ENCODE data around the gene GAGE2A. TPM values are rescaled to one million over a fixed set of nuclear protein-coding genes. Genes with fewer than 3 reads are reported as not detected.

Gene GAGE2A
- polyA plus RNA-seq, 2 of the 4 experiments (the other 2 are of a cell fraction) = not detected

DNA sequence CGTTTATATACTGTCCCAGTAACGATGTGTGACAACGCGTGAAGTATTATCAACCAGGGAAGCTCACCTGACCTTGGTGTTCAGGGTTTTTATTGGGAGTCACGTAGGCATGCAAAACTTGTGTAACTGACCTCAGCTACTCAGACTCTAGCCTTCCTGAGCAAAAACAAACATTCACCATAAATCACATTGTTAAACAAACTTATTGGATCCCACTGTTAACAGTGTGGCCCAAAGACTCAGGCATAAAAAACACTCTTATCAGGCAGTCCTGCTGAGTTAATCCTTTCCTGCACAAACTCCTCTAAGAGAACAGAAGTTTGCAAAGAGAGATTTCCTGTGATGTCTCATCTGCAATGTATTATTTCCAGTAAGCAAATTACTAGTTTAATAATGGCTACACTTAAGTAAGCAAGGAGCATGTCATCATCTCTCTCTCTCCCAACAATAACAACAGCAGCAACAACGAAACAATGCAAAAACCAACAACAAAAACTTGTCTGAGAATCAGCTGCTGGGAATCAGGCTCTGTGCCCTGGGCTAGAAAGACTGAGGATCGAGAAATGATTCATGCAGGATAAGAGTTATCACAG, 21.5 kb downstream of the GAGE2A start:
- POLR2A ChIA-PET = no interaction called here
- DNase-seq (ENCODE audit: low read depth in 1 of 2, low spot score in 1 of 2) = no peak
- H3K4me2 ChIP-seq = no peak overlapping the region
- no peak overlapping the region for H3K27ac ChIP-seq
- H3K4me3 ChIP-seq = no peak overlapping the region
- no peaks in the 10 kb centered on the region for H3K4me1 ChIP-seq
- TF ChIP-seq, protein P1, sequence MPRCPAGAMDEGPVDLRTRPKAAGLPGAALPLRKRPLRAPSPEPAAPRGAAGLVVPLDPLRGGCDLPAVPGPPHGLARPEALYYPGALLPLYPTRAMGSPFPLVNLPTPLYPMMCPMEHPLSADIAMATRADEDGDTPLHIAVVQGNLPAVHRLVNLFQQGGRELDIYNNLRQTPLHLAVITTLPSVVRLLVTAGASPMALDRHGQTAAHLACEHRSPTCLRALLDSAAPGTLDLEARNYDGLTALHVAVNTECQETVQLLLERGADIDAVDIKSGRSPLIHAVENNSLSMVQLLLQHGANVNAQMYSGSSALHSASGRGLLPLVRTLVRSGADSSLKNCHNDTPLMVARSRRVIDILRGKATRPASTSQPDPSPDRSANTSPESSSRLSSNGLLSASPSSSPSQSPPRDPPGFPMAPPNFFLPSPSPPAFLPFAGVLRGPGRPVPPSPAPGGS (IDR thresholded peaks at IDR 0.05) = no peak
- TF ChIP-seq, protein P2, sequence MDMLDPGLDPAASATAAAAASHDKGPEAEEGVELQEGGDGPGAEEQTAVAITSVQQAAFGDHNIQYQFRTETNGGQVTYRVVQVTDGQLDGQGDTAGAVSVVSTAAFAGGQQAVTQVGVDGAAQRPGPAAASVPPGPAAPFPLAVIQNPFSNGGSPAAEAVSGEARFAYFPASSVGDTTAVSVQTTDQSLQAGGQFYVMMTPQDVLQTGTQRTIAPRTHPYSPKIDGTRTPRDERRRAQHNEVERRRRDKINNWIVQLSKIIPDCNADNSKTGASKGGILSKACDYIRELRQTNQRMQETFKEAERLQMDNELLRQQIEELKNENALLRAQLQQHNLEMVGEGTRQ (IDR thresholded peaks at IDR 0.05) = no peak
- TF ChIP-seq ZC3H11A (IDR thresholded peaks at IDR 0.05) (no peak), EHF (CRISPR knock-in tag; IDR thresholded peaks at IDR 0.05) (no peak), GATA3 (IDR thresholded peaks at IDR 0.05; ENCODE audit: borderline replicate concordance) (no peak), KDM1A (IDR thresholded peaks at IDR 0.05; ENCODE audit: low read depth) (no peak), EHMT2 (IDR thresholded peaks at IDR 0.05; ENCODE audit: low read depth) (no peak), TFCP2L1 (CRISPR knock-in tag; IDR thresholded peaks at IDR 0.05) (no peak), POLR2A (IDR thresholded peaks at IDR 0.05; ENCODE audit: low read length) (no peak)
- TF ChIP-seq, protein P3, sequence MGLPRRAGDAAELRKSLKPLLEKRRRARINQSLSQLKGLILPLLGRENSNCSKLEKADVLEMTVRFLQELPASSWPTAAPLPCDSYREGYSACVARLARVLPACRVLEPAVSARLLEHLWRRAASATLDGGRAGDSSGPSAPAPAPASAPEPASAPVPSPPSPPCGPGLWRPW (IDR thresholded peaks at IDR 0.05) = no peak
- TF ChIP-seq, protein P4, sequence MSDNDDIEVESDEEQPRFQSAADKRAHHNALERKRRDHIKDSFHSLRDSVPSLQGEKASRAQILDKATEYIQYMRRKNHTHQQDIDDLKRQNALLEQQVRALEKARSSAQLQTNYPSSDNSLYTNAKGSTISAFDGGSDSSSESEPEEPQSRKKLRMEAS (IDR thresholded peaks at IDR 0.05) = no peak
- CTCF ChIA-PET = no interaction called here
- no peak for FAIRE-seq
- 7% methylated on average over 7 of the region's 7 CpGs for whole genome bisulfite sequencing (ENCODE audit: missing lambda C conversion rate)
- no peak for ATAC-seq
- H3K9me3 ChIP-seq = no peaks in the 10 kb centered on the region

DNA sequence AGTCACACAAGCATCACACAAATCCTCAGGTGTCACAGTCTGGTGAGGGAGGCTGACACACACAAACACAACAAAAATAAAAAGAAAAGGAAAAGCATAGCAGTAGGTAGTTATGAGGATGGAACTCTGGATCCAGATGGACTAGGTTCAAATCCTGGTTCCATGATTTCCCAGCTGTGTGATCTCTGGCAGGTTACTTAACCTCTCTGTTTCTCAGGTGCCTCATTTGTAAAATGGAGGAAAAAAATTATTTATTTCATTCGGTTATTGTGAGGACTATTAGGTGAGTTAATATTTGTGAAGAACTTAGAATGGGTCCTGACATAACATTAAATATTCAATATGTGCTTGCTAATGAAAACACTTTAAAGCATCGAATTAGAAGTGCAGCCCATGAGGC, 29.3 kb downstream of the GAGE2A start:
- FAIRE-seq = peak; percentile 13

More for the DNA sequence above, 29.3 kb downstream of the GAGE2A start:
- ChIA-PET CTCF (no interaction called here), POLR2A (no interaction called here)
- TF ChIP-seq HOXA7 (CRISPR knock-in tag; IDR thresholded peaks at IDR 0.05) (no peak), RAD21 (conservative IDR thresholded peaks at IDR 0.05 in 1 of 2, IDR thresholded peaks at IDR 0.05 in 1 of 2) (no peak), CBX2 (IDR thresholded peaks at IDR 0.05; ENCODE audit: borderline replicate concordance, low read depth) (no peak), JUNB (IDR thresholded peaks at IDR 0.05) (no peak), NPAS2 (CRISPR knock-in tag; IDR thresholded peaks at IDR 0.05; ENCODE audit: borderline replicate concordance) (no peak), BHLHE40 (IDR thresholded peaks at IDR 0.05; ENCODE audit: low read depth, low read length) (no peak), RARB (CRISPR knock-in tag; IDR thresholded peaks at IDR 0.05) (no peak), HDAC2 (IDR thresholded peaks at IDR 0.05) (no peak), EP300 (IDR thresholded peaks at IDR 0.05) (no peak), POLR2A (IDR thresholded peaks at IDR 0.05; ENCODE audit: low read length) (no peak), JUN (IDR thresholded peaks at IDR 0.05) (no peak), ESRRA (IDR thresholded peaks at IDR 0.05; ENCODE audit: borderline replicate concordance, low read length) (no peak), FOSB (CRISPR knock-in tag; IDR thresholded peaks at IDR 0.05) (no peak), CBX8 (IDR thresholded peaks at IDR 0.05) (no peak), ZFP36 (IDR thresholded peaks at IDR 0.05; ENCODE audit: borderline replicate concordance, partially characterized antibody) (no peak), TFCP2L1 (CRISPR knock-in tag; IDR thresholded peaks at IDR 0.05) (no peak), ZC3H11A (IDR thresholded peaks at IDR 0.05) (no peak)
- TF ChIP-seq, protein P5, sequence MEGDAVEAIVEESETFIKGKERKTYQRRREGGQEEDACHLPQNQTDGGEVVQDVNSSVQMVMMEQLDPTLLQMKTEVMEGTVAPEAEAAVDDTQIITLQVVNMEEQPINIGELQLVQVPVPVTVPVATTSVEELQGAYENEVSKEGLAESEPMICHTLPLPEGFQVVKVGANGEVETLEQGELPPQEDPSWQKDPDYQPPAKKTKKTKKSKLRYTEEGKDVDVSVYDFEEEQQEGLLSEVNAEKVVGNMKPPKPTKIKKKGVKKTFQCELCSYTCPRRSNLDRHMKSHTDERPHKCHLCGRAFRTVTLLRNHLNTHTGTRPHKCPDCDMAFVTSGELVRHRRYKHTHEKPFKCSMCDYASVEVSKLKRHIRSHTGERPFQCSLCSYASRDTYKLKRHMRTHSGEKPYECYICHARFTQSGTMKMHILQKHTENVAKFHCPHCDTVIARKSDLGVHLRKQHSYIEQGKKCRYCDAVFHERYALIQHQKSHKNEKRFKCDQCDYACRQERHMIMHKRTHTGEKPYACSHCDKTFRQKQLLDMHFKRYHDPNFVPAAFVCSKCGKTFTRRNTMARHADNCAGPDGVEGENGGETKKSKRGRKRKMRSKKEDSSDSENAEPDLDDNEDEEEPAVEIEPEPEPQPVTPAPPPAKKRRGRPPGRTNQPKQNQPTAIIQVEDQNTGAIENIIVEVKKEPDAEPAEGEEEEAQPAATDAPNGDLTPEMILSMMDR (IDR thresholded peaks at IDR 0.05) = no peak
- TF ChIP-seq, protein P4 (IDR thresholded peaks at IDR 0.05) = no peak
- TF ChIP-seq, protein P6, sequence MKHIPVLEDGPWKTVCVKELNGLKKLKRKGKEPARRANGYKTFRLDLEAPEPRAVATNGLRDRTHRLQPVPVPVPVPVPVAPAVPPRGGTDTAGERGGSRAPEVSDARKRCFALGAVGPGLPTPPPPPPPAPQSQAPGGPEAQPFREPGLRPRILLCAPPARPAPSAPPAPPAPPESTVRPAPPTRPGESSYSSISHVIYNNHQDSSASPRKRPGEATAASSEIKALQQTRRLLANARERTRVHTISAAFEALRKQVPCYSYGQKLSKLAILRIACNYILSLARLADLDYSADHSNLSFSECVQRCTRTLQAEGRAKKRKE (CRISPR knock-in tag; IDR thresholded peaks at IDR 0.05; ENCODE audit: low read depth) = no peak
- Histone ChIP-seq H3K4me2 (no peak overlapping the region), H3K27ac (no peak overlapping the region), H3K4me1 (no peaks in the 10 kb centered on the region), H3K4me3 (no peak overlapping the region), H3K9me3 (no peaks in the 10 kb centered on the region)
- ATAC-seq = no peak
- 2% methylated on average over 2 of the region's 2 CpGs for WGBS (ENCODE audit: missing lambda C conversion rate)
- DNase-seq (ENCODE audit: low read depth in 1 of 2, low spot score in 1 of 2) = no peak

Data from A549 (cell line).